GM21528 (cell line): Measurements from ENCODE around the gene PDSS2.

Experiments
- ATAC-seq: cut with Tn5 transposase; IDR thresholded peaks from one replicate; pipeline ENCODE4 v1.9.1; 2021; ENCODE audit warnings: mild to moderate bottlenecking, moderate library complexity; ENCODE audit not compliant: unreplicated experiment, low FRiP score

Gene PDSS2

DNA sequence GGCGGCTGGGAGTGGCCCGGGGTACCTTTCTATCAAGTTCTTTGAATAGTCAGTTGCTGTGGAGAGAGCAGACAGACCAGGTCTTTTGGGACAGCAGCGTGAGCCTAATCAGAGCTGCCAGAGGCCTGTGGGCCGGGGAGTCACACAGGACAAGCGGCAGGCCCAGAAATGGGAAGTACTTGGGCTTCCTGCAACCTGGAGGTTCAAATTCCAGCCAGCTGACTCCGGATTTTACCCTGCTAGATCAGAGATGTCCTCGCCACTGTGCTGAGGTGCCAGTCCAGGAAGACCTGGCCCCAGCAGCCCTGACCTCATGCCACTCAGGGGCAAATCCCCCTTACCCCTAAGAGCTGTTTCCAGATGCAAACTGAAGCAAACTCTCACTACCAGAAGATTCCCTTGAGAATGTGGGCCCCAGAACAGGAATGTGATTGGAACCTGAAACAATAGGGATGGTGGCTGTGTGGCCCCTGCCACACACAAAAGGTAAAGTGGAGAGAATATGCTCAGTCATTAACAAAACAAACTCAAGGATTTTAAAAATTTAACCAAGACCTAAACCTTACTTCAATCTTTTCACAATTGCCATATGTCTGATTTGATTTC is 353.8 kb downstream of the PDSS2 start:
- ATAC-seq: no peak

- ATAC-seq: no peak
Measured at GRCh38 chr6:107103082-107103481, 356.3 kb downstream of the PDSS2 start.
